ENCODE measurements around the gene POLR3A. TPM values are rescaled to one million over a fixed set of nuclear protein-coding genes. Genes with fewer than 3 reads are reported as not detected.
A peak's percentile ranks its signal among the peaks of the same experiment; 100 is the strongest.

POLR3A gene
- total RNA-seq, 6 experiments from 2014 or later, result 5.5 to 8.5 (median 6.4) TPM

DNA sequence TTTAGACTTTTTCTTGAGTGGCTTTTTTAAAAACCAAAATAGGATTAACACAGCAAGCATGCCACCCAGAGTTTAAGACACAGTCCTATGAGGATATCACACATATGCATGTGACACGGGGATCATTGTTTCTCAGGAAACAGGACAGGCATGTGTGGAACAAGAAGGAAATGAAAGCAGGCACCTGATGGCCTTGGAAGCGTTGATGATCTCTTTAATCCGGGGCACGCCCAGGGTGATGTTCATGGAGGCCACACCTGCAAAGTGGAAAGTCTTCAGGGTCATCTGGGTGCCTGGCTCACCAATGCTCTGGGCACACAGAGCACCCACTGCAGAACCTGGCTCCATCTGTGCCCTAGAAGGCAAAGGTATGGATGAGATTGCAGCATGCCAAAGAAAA is 44.3 kb downstream of the POLR3A start:
- no peak overlapping the region for H3K27ac ChIP-seq
- intact Hi-C loops (cut with DNase I), result no loop called here
- no peaks in the 10 kb centered on the region for H3K9me3 ChIP-seq
- H3K27me3 ChIP-seq, result no peaks in the 10 kb centered on the region
- 100% methylated on average over 2 of the region's 4 CpGs for WGBS (ENCODE audit: insufficient coverage, low coverage, low lambda C conversion rate, missing lambda C conversion rate)
- no peaks in the 10 kb centered on the region for H3K4me1 ChIP-seq
- TF ChIP-seq, protein P1, sequence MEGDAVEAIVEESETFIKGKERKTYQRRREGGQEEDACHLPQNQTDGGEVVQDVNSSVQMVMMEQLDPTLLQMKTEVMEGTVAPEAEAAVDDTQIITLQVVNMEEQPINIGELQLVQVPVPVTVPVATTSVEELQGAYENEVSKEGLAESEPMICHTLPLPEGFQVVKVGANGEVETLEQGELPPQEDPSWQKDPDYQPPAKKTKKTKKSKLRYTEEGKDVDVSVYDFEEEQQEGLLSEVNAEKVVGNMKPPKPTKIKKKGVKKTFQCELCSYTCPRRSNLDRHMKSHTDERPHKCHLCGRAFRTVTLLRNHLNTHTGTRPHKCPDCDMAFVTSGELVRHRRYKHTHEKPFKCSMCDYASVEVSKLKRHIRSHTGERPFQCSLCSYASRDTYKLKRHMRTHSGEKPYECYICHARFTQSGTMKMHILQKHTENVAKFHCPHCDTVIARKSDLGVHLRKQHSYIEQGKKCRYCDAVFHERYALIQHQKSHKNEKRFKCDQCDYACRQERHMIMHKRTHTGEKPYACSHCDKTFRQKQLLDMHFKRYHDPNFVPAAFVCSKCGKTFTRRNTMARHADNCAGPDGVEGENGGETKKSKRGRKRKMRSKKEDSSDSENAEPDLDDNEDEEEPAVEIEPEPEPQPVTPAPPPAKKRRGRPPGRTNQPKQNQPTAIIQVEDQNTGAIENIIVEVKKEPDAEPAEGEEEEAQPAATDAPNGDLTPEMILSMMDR (IDR thresholded peaks at IDR 0.05), result no peak
- no peak for TF ChIP-seq POLR2A (IDR thresholded peaks at IDR 0.05)
- DNase-seq (no peak), ATAC-seq (no peak)
- peaks cover 2 to 81% (median 40%) of the 10 kb centered on the region in 4 donors for H3K36me3 ChIP-seq
- H3K4me3 ChIP-seq, result no peak overlapping the region

GRCh38 chr10:77983384-77984341 is 45.7 kb downstream of the POLR3A start:
- Histone ChIP-seq H3K27ac (no peak overlapping the region), H3K4me1 (no peaks in the 10 kb centered on the region), H3K27me3 (no peaks in the 10 kb centered on the region), H3K4me3 (no peak overlapping the region), H3K9me3 (no peaks in the 10 kb centered on the region), H3K36me3 (peaks cover 2 to 91% (median 42%) of the 10 kb centered on the region in 4 donors)
- 69% methylated on average over 16 of the region's 16 CpGs for WGBS (ENCODE audit: insufficient coverage, low coverage, low lambda C conversion rate, missing lambda C conversion rate)
- TF ChIP-seq, protein P1 (IDR thresholded peaks at IDR 0.05), result no peak
- TF ChIP-seq POLR2A (IDR thresholded peaks at IDR 0.05), result no peak
- intact Hi-C loops (cut with DNase I), result no loop called here
- no peak for DNase-seq
- peak; percentile 50 to 87 (median 72) for ATAC-seq

GRCh38 chr10:77981281-77981680 is 48.0 kb downstream of the POLR3A start:
- WGBS (ENCODE audit: insufficient coverage, low coverage, low lambda C conversion rate, missing lambda C conversion rate), result 95% methylated on average over 9 of the region's 13 CpGs
- intact Hi-C loops (cut with DNase I), result no loop called here

DNA sequence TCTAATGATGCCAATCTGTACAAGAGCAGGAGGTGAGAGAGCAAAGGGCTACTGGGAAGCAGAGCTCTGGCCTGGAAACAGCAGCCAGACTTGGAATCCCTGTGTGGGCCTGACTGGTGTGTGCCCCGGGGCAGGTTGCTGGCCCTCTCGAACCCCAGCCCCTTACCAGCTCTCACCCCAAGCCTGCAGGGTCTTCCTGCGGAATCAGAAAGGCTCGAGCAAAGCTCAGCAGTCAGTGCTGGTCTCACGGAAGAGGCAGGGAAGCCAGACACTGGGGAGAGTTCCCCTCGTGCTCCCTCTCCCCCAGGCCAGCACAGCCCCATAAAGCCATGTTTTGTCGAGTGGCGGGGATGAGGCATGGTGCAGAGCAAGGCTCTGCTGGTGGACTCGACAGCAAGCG is 50.1 kb downstream of the POLR3A start:
- peaks cover 2 to 73% (median 27%) of the 10 kb centered on the region in 4 donors for H3K36me3 ChIP-seq
- H3K9me3 ChIP-seq, result no peaks in the 10 kb centered on the region
- peaks cover 0 to 10% (median 0%) of the 10 kb centered on the region in 4 donors for H3K4me1 ChIP-seq
- TF ChIP-seq, protein P1 (IDR thresholded peaks at IDR 0.05), result no peak
- TF ChIP-seq POLR2A (IDR thresholded peaks at IDR 0.05), result no peak
- DNase-seq (no peak), ATAC-seq (no peak)
- no peaks in the 10 kb centered on the region for H3K27me3 ChIP-seq
- no peak overlapping the region for H3K4me3 ChIP-seq
- intact Hi-C loops (cut with DNase I), result no loop called here
- WGBS (ENCODE audit: insufficient coverage, low coverage, low lambda C conversion rate, missing lambda C conversion rate), result 80% methylated on average over 1 of the region's 10 CpGs
- H3K27ac ChIP-seq, result no peak overlapping the region

More at GRCh38 chr10:77981281-77981680, 48.0 kb downstream of the POLR3A start:
- Histone ChIP-seq H3K4me3 (no peak overlapping the region), H3K36me3 (peaks cover 2 to 90% (median 40%) of the 10 kb centered on the region in 4 donors), H3K9me3 (no peaks in the 10 kb centered on the region), H3K4me1 (no peaks in the 10 kb centered on the region), H3K27ac (no peak overlapping the region), H3K27me3 (no peaks in the 10 kb centered on the region)
- ATAC-seq (no peak), DNase-seq (no peak)
- TF ChIP-seq, protein P1 (IDR thresholded peaks at IDR 0.05), result no peak
- no peak for TF ChIP-seq POLR2A (IDR thresholded peaks at IDR 0.05)

All from right lobe of liver (tissue), 6 donors.